Measurements from ENCODE around the gene ARF1.

The ARF1 gene

GRCh38 chr1:228090613-228091081, 8.1 kb downstream of the ARF1 start:
- Histone ChIP-seq H3K4me3 (IDR thresholded peaks at IDR 0.05; ENCODE audit: insufficient read depth, low read depth, low read length) (no peak overlapping the region), H3K9ac (peak overlapping the region; percentile 20; the same call in 1 of the 2 replicates), H4K20me1 (ENCODE audit: insufficient read depth) (peaks cover 98% of the 10 kb centered on the region), H3K27ac (peak overlapping the region; percentile 64), H3K4me1 (ENCODE audit: low read depth, poor library complexity, severe bottlenecking) (peaks cover 73% of the 10 kb centered on the region), H3K79me2 (ENCODE audit: insufficient read depth, low read depth) (peaks cover 100% of the 10 kb centered on the region), H3K27me3 (ENCODE audit: insufficient read depth, low read depth) (no peaks in the 10 kb centered on the region), H2AFZ (ENCODE audit: low read depth) (no peak overlapping the region), H3K36me3 (ENCODE audit: insufficient read depth) (peaks cover 3% of the 10 kb centered on the region; the same call in 1 of the 2 replicates), H3K4me2 (peak overlapping the region; percentile 99)
- TF ChIP-seq, protein P1, sequence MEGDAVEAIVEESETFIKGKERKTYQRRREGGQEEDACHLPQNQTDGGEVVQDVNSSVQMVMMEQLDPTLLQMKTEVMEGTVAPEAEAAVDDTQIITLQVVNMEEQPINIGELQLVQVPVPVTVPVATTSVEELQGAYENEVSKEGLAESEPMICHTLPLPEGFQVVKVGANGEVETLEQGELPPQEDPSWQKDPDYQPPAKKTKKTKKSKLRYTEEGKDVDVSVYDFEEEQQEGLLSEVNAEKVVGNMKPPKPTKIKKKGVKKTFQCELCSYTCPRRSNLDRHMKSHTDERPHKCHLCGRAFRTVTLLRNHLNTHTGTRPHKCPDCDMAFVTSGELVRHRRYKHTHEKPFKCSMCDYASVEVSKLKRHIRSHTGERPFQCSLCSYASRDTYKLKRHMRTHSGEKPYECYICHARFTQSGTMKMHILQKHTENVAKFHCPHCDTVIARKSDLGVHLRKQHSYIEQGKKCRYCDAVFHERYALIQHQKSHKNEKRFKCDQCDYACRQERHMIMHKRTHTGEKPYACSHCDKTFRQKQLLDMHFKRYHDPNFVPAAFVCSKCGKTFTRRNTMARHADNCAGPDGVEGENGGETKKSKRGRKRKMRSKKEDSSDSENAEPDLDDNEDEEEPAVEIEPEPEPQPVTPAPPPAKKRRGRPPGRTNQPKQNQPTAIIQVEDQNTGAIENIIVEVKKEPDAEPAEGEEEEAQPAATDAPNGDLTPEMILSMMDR (conservative IDR thresholded peaks at IDR 0.05; ENCODE audit: low read depth, low read length), result no peak

GRCh38 chr1:228091084-228091483, 8.6 kb downstream of the ARF1 start:
- H3K9ac ChIP-seq, result no peak overlapping the region
- no peaks in the 10 kb centered on the region for H3K27me3 ChIP-seq (ENCODE audit: insufficient read depth, low read depth)
- H3K4me1 ChIP-seq (ENCODE audit: low read depth, poor library complexity, severe bottlenecking), result peaks cover 69% of the 10 kb centered on the region
- peaks cover 100% of the 10 kb centered on the region for H3K79me2 ChIP-seq (ENCODE audit: insufficient read depth, low read depth)
- no peak overlapping the region for H2AFZ ChIP-seq (ENCODE audit: low read depth)
- H3K4me2 ChIP-seq, result peak overlapping the region; percentile 99; the same call in 1 of the 2 replicates
- peaks cover 3% of the 10 kb centered on the region; the same call in 1 of the 2 replicates for H3K36me3 ChIP-seq (ENCODE audit: insufficient read depth)
- H3K4me3 ChIP-seq (IDR thresholded peaks at IDR 0.05; ENCODE audit: insufficient read depth, low read depth, low read length), result no peak overlapping the region
- peaks cover 98% of the 10 kb centered on the region for H4K20me1 ChIP-seq (ENCODE audit: insufficient read depth)
- H3K27ac ChIP-seq, result peak overlapping the region; percentile 64; the same call in 1 of the 2 replicates
- TF ChIP-seq, protein P1 (conservative IDR thresholded peaks at IDR 0.05; ENCODE audit: low read depth, low read length), result no peak

DNA sequence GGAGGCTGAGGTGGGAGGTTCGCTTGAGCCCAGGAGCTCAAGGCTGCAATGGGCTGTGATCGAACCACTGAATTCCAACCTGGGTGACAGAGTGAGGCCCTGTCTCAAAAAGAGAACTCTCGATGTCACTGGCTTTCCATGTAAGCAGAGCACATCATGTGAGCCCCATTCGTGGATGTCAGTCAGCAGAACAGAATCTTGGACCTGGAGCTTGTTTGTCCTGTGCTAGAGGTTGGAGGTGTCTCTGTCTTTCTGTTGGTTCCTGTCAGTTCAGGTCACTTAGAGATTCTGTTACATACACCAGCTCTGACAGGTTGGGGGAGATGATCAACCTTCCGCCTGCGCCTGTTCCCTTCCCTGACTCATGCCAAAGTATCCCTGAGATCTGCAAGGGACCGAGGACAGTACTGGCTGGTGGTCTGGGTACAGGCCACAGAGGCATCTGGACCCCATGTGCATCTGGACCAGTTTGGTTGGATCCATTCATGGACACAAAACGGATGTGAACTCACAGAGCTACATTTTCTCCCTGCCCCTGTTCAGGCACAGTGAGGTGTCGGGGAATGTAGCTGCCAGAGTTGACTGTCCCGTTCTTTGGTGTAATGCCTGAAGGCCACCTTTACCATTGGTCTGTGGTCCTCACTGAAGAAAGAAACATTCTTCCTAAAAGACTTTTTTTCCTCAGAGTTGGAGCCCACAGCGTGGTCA, 10.0 kb downstream of the ARF1 start:
- Histone ChIP-seq H3K4me3 (IDR thresholded peaks at IDR 0.05; ENCODE audit: insufficient read depth, low read depth, low read length) (no peak overlapping the region), H2AFZ (ENCODE audit: low read depth) (no peak overlapping the region), H3K4me2 (no peak overlapping the region), H3K27ac (no peak overlapping the region), H3K79me2 (ENCODE audit: insufficient read depth, low read depth) (peaks cover 100% of the 10 kb centered on the region), H3K27me3 (ENCODE audit: insufficient read depth, low read depth) (no peaks in the 10 kb centered on the region), H3K9ac (no peak overlapping the region), H3K4me1 (ENCODE audit: low read depth, poor library complexity, severe bottlenecking) (peaks cover 55% of the 10 kb centered on the region), H3K36me3 (ENCODE audit: insufficient read depth) (peaks cover 12% of the 10 kb centered on the region; the same call in 1 of the 2 replicates), H4K20me1 (ENCODE audit: insufficient read depth) (peaks cover 98% of the 10 kb centered on the region)
- TF ChIP-seq, protein P1 (conservative IDR thresholded peaks at IDR 0.05; ENCODE audit: low read depth, low read length), result no peak

- H4K20me1 ChIP-seq (ENCODE audit: insufficient read depth), result peaks cover 93% of the 10 kb centered on the region
- peaks cover 47% of the 10 kb centered on the region for H3K4me1 ChIP-seq (ENCODE audit: low read depth, poor library complexity, severe bottlenecking)
- no peak overlapping the region for H2AFZ ChIP-seq (ENCODE audit: low read depth)
Measured at GRCh38 chr1:228093050-228093906, 10.8 kb downstream of the ARF1 start.

More at GRCh38 chr1:228093050-228093906, 10.8 kb downstream of the ARF1 start:
- H3K36me3 ChIP-seq (ENCODE audit: insufficient read depth), result peaks cover 12% of the 10 kb centered on the region; the same call in 1 of the 2 replicates
- H3K27ac ChIP-seq, result no peak overlapping the region
- no peaks in the 10 kb centered on the region for H3K27me3 ChIP-seq (ENCODE audit: insufficient read depth, low read depth)
- H3K9ac ChIP-seq, result no peak overlapping the region
- no peak overlapping the region for H3K4me3 ChIP-seq (IDR thresholded peaks at IDR 0.05; ENCODE audit: insufficient read depth, low read depth, low read length)
- TF ChIP-seq, protein P1 (conservative IDR thresholded peaks at IDR 0.05; ENCODE audit: low read depth, low read length), result no peak
- no peak overlapping the region for H3K4me2 ChIP-seq
- peaks cover 100% of the 10 kb centered on the region for H3K79me2 ChIP-seq (ENCODE audit: insufficient read depth, low read depth)
